Uterus (tissue), 4 donors: Measurements from ENCODE around the gene LYSMD2. TPM values are rescaled to one million over a fixed set of nuclear protein-coding genes. Genes with fewer than 3 reads are reported as not detected.

Experiments used
- DNase-seq, 2 donors: peaks; one replicate each; pipeline ENCODE4 v3.0.0-alpha.2; 2019 to 2020
- H3K27ac ChIP-seq, 2 donors: fragments of 200-600 bp; sonication (generic); 1 replicate in 1 of 2; 2 replicates in 1 of 2; pipeline ENCODE4 v1.5.1; 2016 to 2018
- H3K27me3 ChIP-seq, 2 donors: fragments of 200-600 bp; sonication (generic); one replicate each; pipeline ENCODE4 v1.5.1; 2018 to 2019; ENCODE audit warnings: control low read depth in 1 of 2
- H3K36me3 ChIP-seq, 2 donors: fragments of 200-600 bp; sonication (generic); one replicate each; pipeline ENCODE4 v1.5.1; 2019; ENCODE audit warnings: control low read depth in 1 of 2
- H3K4me1 ChIP-seq, 2 donors: fragments of 200-600 bp; sonication (generic); one replicate each; pipeline ENCODE4 v1.5.1; 2018 to 2019; ENCODE audit warnings: control low read depth in 1 of 2
- H3K4me3 ChIP-seq, 2 donors: fragments of 200-600 bp; sonication (generic); 1 replicate in 1 of 2; 2 replicates in 1 of 2; pipeline ENCODE4 v1.5.1; 2018 to 2019; ENCODE audit warnings: mild to moderate bottlenecking in 1 of 2
- H3K9me3 ChIP-seq, 2 donors: fragments of 200-600 bp; sonication (generic); one replicate each; pipeline ENCODE4 v1.5.1; 2019; ENCODE audit warnings: control low read depth in 1 of 2
- POLR2A ChIP-seq, 2 donors: fragments of 450-650 bp; IDR thresholded peaks; one replicate each; pipeline ENCODE4 v1.6.1; 2016; ENCODE audit warnings: antibody characterized with exemption in 2 of 2, mild to moderate bottlenecking in 1 of 2, moderate library complexity in 1 of 2
- intact Hi-C: fragments of 100-400 bp; cut with DNase I; formaldehyde crosslinking; loops from one replicate; pipeline ENCODE4 v1.15.1; 2023; ENCODE audit warnings: low total_unique reads
- total RNA-seq, 4 donors: library from RNA; depleted of rRNA in 3 of 4; stranded (reverse); fragments of >200 nt in 3 of 4; gene quantifications; one replicate each; pipeline versions ENCODE4 v1.1.0 to v1.2.4, GENCODE V29; 2014 to 2023
- TF ChIP-seq, protein P1 (sequence below), 4 experiments: fragments of 200-600 bp in 2 of 4; fragments of 450-650 bp in 2 of 4; sonication (generic) in 2 of 4; IDR thresholded peaks; one replicate each; pipeline ENCODE4 v1.5.1; 2016 to 2019; ENCODE audit warnings: antibody characterized with exemption in 4 of 4, mild to moderate bottlenecking in 2 of 4, moderate library complexity in 1 of 4
- donor health status: DM: yes; HTN: yes; CAD: no.

Gene LYSMD2
- total RNA-seq, 4 donors from 2014 or later: 8.5 to 44.7 (median 25.0) TPM

GRCh38 chr15:51727141-51727897, 10.1 kb downstream of the LYSMD2 start:
- no peaks in the 10 kb centered on the region for H3K9me3 ChIP-seq
- DNase-seq: no peak
- peak overlapping the region; percentile 75 to 77 for H3K27ac ChIP-seq
- TF ChIP-seq, protein P1, sequence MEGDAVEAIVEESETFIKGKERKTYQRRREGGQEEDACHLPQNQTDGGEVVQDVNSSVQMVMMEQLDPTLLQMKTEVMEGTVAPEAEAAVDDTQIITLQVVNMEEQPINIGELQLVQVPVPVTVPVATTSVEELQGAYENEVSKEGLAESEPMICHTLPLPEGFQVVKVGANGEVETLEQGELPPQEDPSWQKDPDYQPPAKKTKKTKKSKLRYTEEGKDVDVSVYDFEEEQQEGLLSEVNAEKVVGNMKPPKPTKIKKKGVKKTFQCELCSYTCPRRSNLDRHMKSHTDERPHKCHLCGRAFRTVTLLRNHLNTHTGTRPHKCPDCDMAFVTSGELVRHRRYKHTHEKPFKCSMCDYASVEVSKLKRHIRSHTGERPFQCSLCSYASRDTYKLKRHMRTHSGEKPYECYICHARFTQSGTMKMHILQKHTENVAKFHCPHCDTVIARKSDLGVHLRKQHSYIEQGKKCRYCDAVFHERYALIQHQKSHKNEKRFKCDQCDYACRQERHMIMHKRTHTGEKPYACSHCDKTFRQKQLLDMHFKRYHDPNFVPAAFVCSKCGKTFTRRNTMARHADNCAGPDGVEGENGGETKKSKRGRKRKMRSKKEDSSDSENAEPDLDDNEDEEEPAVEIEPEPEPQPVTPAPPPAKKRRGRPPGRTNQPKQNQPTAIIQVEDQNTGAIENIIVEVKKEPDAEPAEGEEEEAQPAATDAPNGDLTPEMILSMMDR (IDR thresholded peaks at IDR 0.05): no peak
- TF ChIP-seq POLR2A (IDR thresholded peaks at IDR 0.05): no peak
- H3K27me3 ChIP-seq: no peaks in the 10 kb centered on the region
- H3K4me1 ChIP-seq: peaks cover 8 to 9% of the 10 kb centered on the region in 2 donors
- intact Hi-C loops: no loop called here
- H3K36me3 ChIP-seq: no peaks in the 10 kb centered on the region
- H3K4me3 ChIP-seq: no peak overlapping the region

DNA sequence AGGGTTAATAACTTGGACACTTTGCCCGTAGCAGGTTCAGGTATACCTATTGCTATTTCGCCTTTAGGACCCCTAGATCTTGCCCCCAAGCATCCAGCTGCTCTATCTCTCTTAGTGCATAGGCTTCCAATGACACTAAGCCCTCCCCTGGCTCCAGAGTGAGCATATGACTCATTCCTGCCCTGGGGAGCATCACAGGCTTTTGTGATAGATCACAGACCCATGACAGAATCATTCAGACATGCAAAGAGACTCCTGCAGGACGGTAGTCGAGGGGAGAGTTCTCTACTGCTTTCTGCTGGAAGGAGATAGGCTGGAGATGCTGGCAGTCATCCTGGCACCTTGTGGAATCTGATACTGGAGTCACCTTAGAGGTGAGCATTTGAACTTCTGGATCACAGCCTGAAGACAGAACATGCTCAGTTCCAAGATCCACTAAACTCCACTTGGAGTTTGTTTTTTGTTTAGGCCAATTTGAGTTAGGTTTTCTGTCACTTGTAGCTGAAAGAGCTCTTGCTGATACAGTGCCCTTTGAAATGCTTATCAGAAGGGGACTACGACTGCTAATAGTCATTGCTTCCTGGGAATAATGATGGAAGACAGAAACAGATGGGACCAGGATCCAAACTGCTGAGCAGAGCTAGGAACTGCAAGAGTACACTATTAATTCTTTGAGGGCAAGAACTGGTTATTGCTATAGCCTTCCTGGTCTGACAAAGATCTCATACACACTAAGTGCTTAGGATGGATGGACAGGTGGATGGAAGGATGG, 11.0 kb downstream of the LYSMD2 start:
- Histone ChIP-seq H3K27ac (peak overlapping the region; percentile 75 to 77), H3K4me3 (no peak overlapping the region), H3K27me3 (no peaks in the 10 kb centered on the region), H3K36me3 (no peaks in the 10 kb centered on the region), H3K4me1 (peaks cover 5 to 8% of the 10 kb centered on the region in 2 donors), H3K9me3 (no peaks in the 10 kb centered on the region)
- intact Hi-C loops: no loop called here
- TF ChIP-seq POLR2A (IDR thresholded peaks at IDR 0.05): no peak
- TF ChIP-seq, protein P1 (IDR thresholded peaks at IDR 0.05): no peak
- peak; percentile 71 to 91 for DNase-seq

- Histone ChIP-seq H3K27me3 (no peaks in the 10 kb centered on the region), H3K36me3 (no peaks in the 10 kb centered on the region), H3K27ac (peak overlapping the region; percentile 75 to 77), H3K9me3 (no peaks in the 10 kb centered on the region), H3K4me3 (no peak overlapping the region), H3K4me1 (peaks cover 5 to 8% of the 10 kb centered on the region in 2 donors)
- no peak for TF ChIP-seq POLR2A (IDR thresholded peaks at IDR 0.05)
- TF ChIP-seq, protein P1 (IDR thresholded peaks at IDR 0.05): no peak
- DNase-seq: no peak
- intact Hi-C loops: no loop called here
These were observed 12.8 kb downstream of the LYSMD2 start for GRCh38 chr15:51724673-51725072.

DNA sequence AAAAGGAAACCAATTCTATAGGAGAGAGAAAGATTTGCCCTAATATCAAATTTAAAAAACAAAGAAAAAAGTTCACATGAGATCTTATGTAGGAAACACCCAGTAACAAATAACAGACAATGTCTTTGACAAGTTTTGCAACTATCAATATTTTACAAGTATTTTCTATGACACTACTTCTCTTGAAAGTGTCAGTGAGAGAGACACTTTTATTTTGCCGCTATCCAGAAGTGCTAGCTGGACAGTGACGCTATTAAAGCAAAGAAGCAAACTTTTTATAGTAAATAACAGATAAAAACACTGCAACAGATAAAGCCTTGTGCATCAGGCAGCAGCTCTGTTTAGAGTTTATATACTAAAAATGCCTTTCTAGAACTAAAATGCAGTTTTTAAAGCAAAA, 13.3 kb downstream of the LYSMD2 start:
- TF ChIP-seq, protein P1 (IDR thresholded peaks at IDR 0.05): no peak
- no peak for TF ChIP-seq POLR2A (IDR thresholded peaks at IDR 0.05)
- no peaks in the 10 kb centered on the region for H3K36me3 ChIP-seq
- peaks cover 5 to 8% of the 10 kb centered on the region in 2 donors for H3K4me1 ChIP-seq
- no peaks in the 10 kb centered on the region for H3K9me3 ChIP-seq
- H3K27me3 ChIP-seq: no peaks in the 10 kb centered on the region
- no peak for DNase-seq
- peak overlapping the region; percentile 75 to 77 for H3K27ac ChIP-seq
- intact Hi-C loops: no loop called here
- no peak overlapping the region for H3K4me3 ChIP-seq
